ENCODE data around the gene RAB44.
"Not testable (repeated sequence)": the region's sequence is repeated elsewhere in the genome, so short reads cannot be mapped to it uniquely, and the experiment has no call there.

RAB44 gene

GRCh38 chr6:36703982-36704381 lies 6.4 kb downstream of the RAB44 start:
- no peak overlapping the region for H3K4me3 ChIP-seq (ENCODE audit: low read depth, low read length)
- TF ChIP-seq, protein P1, sequence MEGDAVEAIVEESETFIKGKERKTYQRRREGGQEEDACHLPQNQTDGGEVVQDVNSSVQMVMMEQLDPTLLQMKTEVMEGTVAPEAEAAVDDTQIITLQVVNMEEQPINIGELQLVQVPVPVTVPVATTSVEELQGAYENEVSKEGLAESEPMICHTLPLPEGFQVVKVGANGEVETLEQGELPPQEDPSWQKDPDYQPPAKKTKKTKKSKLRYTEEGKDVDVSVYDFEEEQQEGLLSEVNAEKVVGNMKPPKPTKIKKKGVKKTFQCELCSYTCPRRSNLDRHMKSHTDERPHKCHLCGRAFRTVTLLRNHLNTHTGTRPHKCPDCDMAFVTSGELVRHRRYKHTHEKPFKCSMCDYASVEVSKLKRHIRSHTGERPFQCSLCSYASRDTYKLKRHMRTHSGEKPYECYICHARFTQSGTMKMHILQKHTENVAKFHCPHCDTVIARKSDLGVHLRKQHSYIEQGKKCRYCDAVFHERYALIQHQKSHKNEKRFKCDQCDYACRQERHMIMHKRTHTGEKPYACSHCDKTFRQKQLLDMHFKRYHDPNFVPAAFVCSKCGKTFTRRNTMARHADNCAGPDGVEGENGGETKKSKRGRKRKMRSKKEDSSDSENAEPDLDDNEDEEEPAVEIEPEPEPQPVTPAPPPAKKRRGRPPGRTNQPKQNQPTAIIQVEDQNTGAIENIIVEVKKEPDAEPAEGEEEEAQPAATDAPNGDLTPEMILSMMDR (IDR thresholded peaks at IDR 0.05; ENCODE audit: borderline replicate concordance, insufficient read depth, low read depth, low read length): no peak

DNA sequence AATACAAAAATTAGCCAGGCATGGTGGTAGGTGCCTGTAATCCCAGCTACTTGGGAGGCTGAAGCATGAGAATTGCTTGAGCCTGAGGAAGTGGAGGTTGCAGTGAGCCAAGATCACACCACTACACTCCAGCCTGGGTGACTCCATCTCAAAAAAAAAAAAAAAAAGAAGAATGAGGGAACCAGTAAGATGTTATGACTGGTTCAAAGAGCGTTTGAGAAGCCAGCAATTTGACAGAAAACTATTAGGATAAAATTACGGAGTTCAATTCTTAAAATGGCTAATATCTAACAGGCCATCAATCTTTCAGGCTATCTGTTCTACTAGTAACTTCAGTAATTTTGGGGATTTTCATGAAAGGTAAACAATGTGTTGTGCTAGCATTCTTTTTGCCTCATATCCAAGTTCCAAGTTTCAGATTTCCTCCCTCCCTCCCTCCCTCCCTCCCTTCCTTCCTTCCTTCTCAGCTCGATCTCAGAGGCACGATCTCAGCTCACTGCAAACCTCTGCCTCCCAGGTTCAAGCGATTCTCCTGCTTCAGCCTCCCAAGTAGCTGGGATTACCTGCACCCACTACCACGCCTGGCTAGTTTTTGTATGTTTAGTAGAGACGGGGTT lies 7.4 kb downstream of the RAB44 start:
- not testable (repeated sequence) for H3K4me3 ChIP-seq (ENCODE audit: low read depth, low read length)

- no peak overlapping the region for H3K4me3 ChIP-seq (ENCODE audit: low read depth, low read length)
- TF ChIP-seq, protein P1 (IDR thresholded peaks at IDR 0.05; ENCODE audit: borderline replicate concordance, insufficient read depth, low read depth, low read length): no peak
These were observed 8.7 kb downstream of the RAB44 start for GRCh38 chr6:36706339-36706738.

- H3K4me3 ChIP-seq (ENCODE audit: low read depth, low read length): no peak overlapping the region
- TF ChIP-seq, protein P1 (IDR thresholded peaks at IDR 0.05; ENCODE audit: borderline replicate concordance, insufficient read depth, low read depth, low read length): no peak
These were observed 15.2 kb downstream of the RAB44 start for GRCh38 chr6:36712816-36713215.

DNA sequence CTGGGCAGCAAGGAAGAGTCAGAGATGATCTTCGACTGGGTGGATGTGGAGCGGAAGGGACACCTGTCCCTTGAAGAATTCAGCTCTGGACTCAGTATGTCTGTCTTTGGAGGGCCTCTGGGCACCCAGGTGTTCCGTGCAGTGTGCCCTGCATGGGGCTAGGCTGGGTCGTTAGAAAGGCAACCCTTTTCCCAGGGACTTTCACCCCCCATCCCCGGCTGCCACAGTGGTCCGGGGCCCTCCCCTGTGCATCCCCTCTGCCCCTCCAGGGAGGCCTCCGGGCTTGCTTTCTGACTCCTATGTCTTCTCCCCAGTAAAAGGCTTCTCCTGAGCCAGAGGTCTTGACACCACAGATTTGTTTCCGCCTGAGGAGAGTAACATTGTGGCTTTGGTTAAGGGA lies 16.2 kb downstream of the RAB44 start:
- no peak overlapping the region for H3K4me3 ChIP-seq (ENCODE audit: low read depth, low read length)
- TF ChIP-seq, protein P1 (IDR thresholded peaks at IDR 0.05; ENCODE audit: borderline replicate concordance, insufficient read depth, low read depth, low read length): no peak

- H3K4me3 ChIP-seq (ENCODE audit: low read depth, low read length): no peak overlapping the region
- TF ChIP-seq, protein P1 (IDR thresholded peaks at IDR 0.05; ENCODE audit: borderline replicate concordance, insufficient read depth, low read depth, low read length): no peak
These were observed 16.9 kb downstream of the RAB44 start for GRCh38 chr6:36714511-36714910.

- H3K4me3 ChIP-seq (ENCODE audit: low read depth, low read length): no peak overlapping the region
- TF ChIP-seq, protein P1 (IDR thresholded peaks at IDR 0.05; ENCODE audit: borderline replicate concordance, insufficient read depth, low read depth, low read length): no peak
These were observed 17.8 kb downstream of the RAB44 start for GRCh38 chr6:36715469-36715868.

Measured in GM12875 (cell line).